ENCODE data around the gene LRBA.

Gene LRBA

GRCh38 chr4:150581056-150581605 lies 434.0 kb downstream of the LRBA start:
- Histone ChIP-seq H3K27me3 (ENCODE audit: control insufficient read depth, insufficient read depth, low read length) (peaks cover 84% of the 10 kb centered on the region), H3K9me3 (ENCODE audit: control insufficient read depth, low read depth, low read length) (no peaks in the 10 kb centered on the region), H3K27ac (ENCODE audit: low read length) (no peak overlapping the region), H3K9ac (ENCODE audit: low read length) (no peak overlapping the region), H3K4me1 (ENCODE audit: control insufficient read depth, low read depth, low read length) (peaks cover 19% of the 10 kb centered on the region), H3K4me3 (ENCODE audit: low read length) (peak overlapping the region; percentile 73), H3K36me3 (ENCODE audit: control insufficient read depth, low read depth, low read length) (no peaks in the 10 kb centered on the region)

GRCh38 chr4:150580306-150580705 lies 434.8 kb downstream of the LRBA start:
- peaks cover 19% of the 10 kb centered on the region for H3K4me1 ChIP-seq (ENCODE audit: control insufficient read depth, low read depth, low read length)
- H3K4me3 ChIP-seq (ENCODE audit: low read length) = peak overlapping the region; percentile 59
- no peak overlapping the region for H3K27ac ChIP-seq (ENCODE audit: low read length)
- no peak overlapping the region for H3K9ac ChIP-seq (ENCODE audit: low read length)
- H3K9me3 ChIP-seq (ENCODE audit: control insufficient read depth, low read depth, low read length) = no peaks in the 10 kb centered on the region
- peaks cover 76% of the 10 kb centered on the region for H3K27me3 ChIP-seq (ENCODE audit: control insufficient read depth, insufficient read depth, low read length)
- no peaks in the 10 kb centered on the region for H3K36me3 ChIP-seq (ENCODE audit: control insufficient read depth, low read depth, low read length)

- Histone ChIP-seq H3K4me3 (ENCODE audit: low read length) (peak overlapping the region; percentile 59), H3K9me3 (ENCODE audit: control insufficient read depth, low read depth, low read length) (no peaks in the 10 kb centered on the region), H3K27ac (ENCODE audit: low read length) (no peak overlapping the region), H3K27me3 (ENCODE audit: control insufficient read depth, insufficient read depth, low read length) (peaks cover 70% of the 10 kb centered on the region), H3K9ac (ENCODE audit: low read length) (no peak overlapping the region), H3K36me3 (ENCODE audit: control insufficient read depth, low read depth, low read length) (no peaks in the 10 kb centered on the region), H3K4me1 (ENCODE audit: control insufficient read depth, low read depth, low read length) (peaks cover 19% of the 10 kb centered on the region)
Observed at GRCh38 chr4:150579551-150580234, 435.4 kb downstream of the LRBA start.

GRCh38 chr4:150578745-150579501 lies 436.2 kb downstream of the LRBA start:
- Histone ChIP-seq H3K27ac (ENCODE audit: low read length) (no peak overlapping the region), H3K27me3 (ENCODE audit: control insufficient read depth, insufficient read depth, low read length) (peaks cover 62% of the 10 kb centered on the region), H3K4me3 (ENCODE audit: low read length) (peak overlapping the region; percentile 59), H3K36me3 (ENCODE audit: control insufficient read depth, low read depth, low read length) (no peaks in the 10 kb centered on the region), H3K9ac (ENCODE audit: low read length) (no peak overlapping the region), H3K4me1 (ENCODE audit: control insufficient read depth, low read depth, low read length) (peaks cover 19% of the 10 kb centered on the region), H3K9me3 (ENCODE audit: control insufficient read depth, low read depth, low read length) (no peaks in the 10 kb centered on the region)

- Histone ChIP-seq H3K4me3 (ENCODE audit: low read length) (no peak overlapping the region), H3K4me1 (ENCODE audit: control insufficient read depth, low read depth, low read length) (peaks cover 19% of the 10 kb centered on the region), H3K9me3 (ENCODE audit: control insufficient read depth, low read depth, low read length) (no peaks in the 10 kb centered on the region), H3K27me3 (ENCODE audit: control insufficient read depth, insufficient read depth, low read length) (peaks cover 51% of the 10 kb centered on the region), H3K27ac (ENCODE audit: low read length) (no peak overlapping the region), H3K9ac (ENCODE audit: low read length) (no peak overlapping the region), H3K36me3 (ENCODE audit: control insufficient read depth, low read depth, low read length) (no peaks in the 10 kb centered on the region)
Observed at GRCh38 chr4:150577796-150578195, 437.3 kb downstream of the LRBA start.

GRCh38 chr4:150574678-150575077 lies 440.4 kb downstream of the LRBA start:
- H3K4me1 ChIP-seq (ENCODE audit: control insufficient read depth, low read depth, low read length) = peaks cover 7% of the 10 kb centered on the region
- H3K9ac ChIP-seq (ENCODE audit: low read length) = no peak overlapping the region
- no peaks in the 10 kb centered on the region for H3K36me3 ChIP-seq (ENCODE audit: control insufficient read depth, low read depth, low read length)
- H3K27ac ChIP-seq (ENCODE audit: low read length) = no peak overlapping the region
- H3K4me3 ChIP-seq (ENCODE audit: low read length) = no peak overlapping the region
- peaks cover 19% of the 10 kb centered on the region for H3K27me3 ChIP-seq (ENCODE audit: control insufficient read depth, insufficient read depth, low read length)
- no peaks in the 10 kb centered on the region for H3K9me3 ChIP-seq (ENCODE audit: control insufficient read depth, low read depth, low read length)

- no peak overlapping the region for H3K4me3 ChIP-seq (ENCODE audit: low read length)
- no peaks in the 10 kb centered on the region for H3K36me3 ChIP-seq (ENCODE audit: control insufficient read depth, low read depth, low read length)
- H3K9ac ChIP-seq (ENCODE audit: low read length) = no peak overlapping the region
- no peaks in the 10 kb centered on the region for H3K9me3 ChIP-seq (ENCODE audit: control insufficient read depth, low read depth, low read length)
- no peak overlapping the region for H3K27ac ChIP-seq (ENCODE audit: low read length)
- peaks cover 8% of the 10 kb centered on the region for H3K27me3 ChIP-seq (ENCODE audit: control insufficient read depth, insufficient read depth, low read length)
- H3K4me1 ChIP-seq (ENCODE audit: control insufficient read depth, low read depth, low read length) = peaks cover 2% of the 10 kb centered on the region
Observed at GRCh38 chr4:150573534-150573933, 441.6 kb downstream of the LRBA start.

GRCh38 chr4:150572704-150573504 lies 442.2 kb downstream of the LRBA start:
- peaks cover 2% of the 10 kb centered on the region for H3K27me3 ChIP-seq (ENCODE audit: control insufficient read depth, insufficient read depth, low read length)

GRCh38 chr4:150570862-150571261 lies 444.2 kb downstream of the LRBA start:
- no peaks in the 10 kb centered on the region for H3K4me1 ChIP-seq (ENCODE audit: control insufficient read depth, low read depth, low read length)

More at GRCh38 chr4:150572704-150573504, 442.2 kb downstream of the LRBA start:
- H3K4me1 ChIP-seq (ENCODE audit: control insufficient read depth, low read depth, low read length) = no peaks in the 10 kb centered on the region
- no peaks in the 10 kb centered on the region for H3K9me3 ChIP-seq (ENCODE audit: control insufficient read depth, low read depth, low read length)
- no peak overlapping the region for H3K27ac ChIP-seq (ENCODE audit: low read length)
- H3K4me3 ChIP-seq (ENCODE audit: low read length) = no peak overlapping the region
- H3K9ac ChIP-seq (ENCODE audit: low read length) = no peak overlapping the region
- H3K36me3 ChIP-seq (ENCODE audit: control insufficient read depth, low read depth, low read length) = no peaks in the 10 kb centered on the region

GRCh38 chr4:150569998-150570535 lies 445.0 kb downstream of the LRBA start:
- no peaks in the 10 kb centered on the region for H3K36me3 ChIP-seq (ENCODE audit: control insufficient read depth, low read depth, low read length)
- H3K4me3 ChIP-seq (ENCODE audit: low read length) = no peak overlapping the region
- H3K9ac ChIP-seq (ENCODE audit: low read length) = no peak overlapping the region
- no peaks in the 10 kb centered on the region for H3K9me3 ChIP-seq (ENCODE audit: control insufficient read depth, low read depth, low read length)
- H3K27me3 ChIP-seq (ENCODE audit: control insufficient read depth, insufficient read depth, low read length) = no peaks in the 10 kb centered on the region
- no peaks in the 10 kb centered on the region for H3K4me1 ChIP-seq (ENCODE audit: control insufficient read depth, low read depth, low read length)
- H3K27ac ChIP-seq (ENCODE audit: low read length) = no peak overlapping the region

More at GRCh38 chr4:150570862-150571261, 444.2 kb downstream of the LRBA start:
- no peaks in the 10 kb centered on the region for H3K9me3 ChIP-seq (ENCODE audit: control insufficient read depth, low read depth, low read length)
- H3K9ac ChIP-seq (ENCODE audit: low read length) = no peak overlapping the region
- no peaks in the 10 kb centered on the region for H3K36me3 ChIP-seq (ENCODE audit: control insufficient read depth, low read depth, low read length)
- no peak overlapping the region for H3K27ac ChIP-seq (ENCODE audit: low read length)
- no peaks in the 10 kb centered on the region for H3K27me3 ChIP-seq (ENCODE audit: control insufficient read depth, insufficient read depth, low read length)
- no peak overlapping the region for H3K4me3 ChIP-seq (ENCODE audit: low read length)
